Measurements from ENCODE around the gene FBLN2.

The FBLN2 gene

DNA sequence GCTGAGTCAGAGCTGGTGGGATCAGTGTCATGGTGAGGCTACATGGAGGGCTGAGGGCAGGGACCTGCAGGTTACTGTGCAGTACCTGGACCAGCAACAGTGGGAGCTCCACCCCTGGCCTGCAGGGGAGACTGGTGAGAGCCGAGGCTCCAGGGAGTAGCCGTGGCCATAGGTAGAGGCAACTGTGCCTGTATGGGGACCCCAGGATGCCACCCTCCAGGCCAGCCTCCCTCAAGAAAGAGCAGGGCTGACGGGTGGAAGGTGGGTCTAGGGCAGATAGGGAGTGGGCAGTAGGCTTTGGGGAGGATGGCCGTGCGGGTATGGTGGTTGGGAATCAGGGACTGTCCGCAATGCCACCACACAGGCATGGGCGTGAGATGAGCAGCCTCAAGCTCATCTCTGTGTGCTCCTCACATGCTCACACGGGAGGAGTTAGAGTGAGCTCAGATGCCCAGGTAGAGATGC is 35.5 kb downstream of the FBLN2 start:
- FAIRE-seq, result no peak

DNA sequence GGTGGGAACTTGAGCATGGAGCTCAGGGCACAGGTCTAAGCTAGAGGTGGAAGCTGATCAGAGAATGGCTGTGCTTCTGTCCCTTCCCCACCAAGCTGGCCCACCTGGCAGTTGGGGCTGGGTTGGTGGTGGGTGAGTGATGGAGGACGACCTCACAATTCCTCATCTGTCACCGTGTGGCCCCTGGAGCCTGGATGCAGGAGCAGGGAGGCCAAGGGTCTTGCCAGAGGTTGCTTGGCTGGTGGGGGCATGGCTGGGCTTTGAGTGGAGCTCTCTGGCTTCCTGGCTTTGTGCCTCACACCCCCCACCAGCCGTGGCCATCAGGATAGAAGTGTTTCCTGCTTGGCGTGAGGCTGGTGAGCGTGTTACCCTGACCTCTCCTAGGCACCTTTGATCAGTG is 36.0 kb downstream of the FBLN2 start:
- no peak for FAIRE-seq

DNA sequence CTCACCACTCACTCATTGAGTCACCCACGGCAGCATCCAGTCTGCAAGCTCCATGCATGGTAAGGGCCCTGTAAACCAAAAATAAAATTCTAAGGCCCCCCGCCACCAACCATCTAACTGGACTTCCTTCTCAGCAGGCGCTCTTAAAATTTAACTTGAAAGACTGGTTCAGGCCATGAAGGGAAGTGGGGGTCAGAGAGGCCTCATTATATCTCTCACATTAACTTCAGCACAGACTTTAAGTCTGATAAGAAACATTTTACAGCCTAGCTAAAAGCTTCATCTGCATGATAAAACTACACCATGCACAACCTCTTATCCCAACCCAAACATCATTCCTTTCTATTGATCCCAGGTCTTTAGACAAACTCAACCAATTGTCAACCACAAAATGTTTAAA is 38.5 kb downstream of the FBLN2 start:
- no peak for FAIRE-seq

DNA sequence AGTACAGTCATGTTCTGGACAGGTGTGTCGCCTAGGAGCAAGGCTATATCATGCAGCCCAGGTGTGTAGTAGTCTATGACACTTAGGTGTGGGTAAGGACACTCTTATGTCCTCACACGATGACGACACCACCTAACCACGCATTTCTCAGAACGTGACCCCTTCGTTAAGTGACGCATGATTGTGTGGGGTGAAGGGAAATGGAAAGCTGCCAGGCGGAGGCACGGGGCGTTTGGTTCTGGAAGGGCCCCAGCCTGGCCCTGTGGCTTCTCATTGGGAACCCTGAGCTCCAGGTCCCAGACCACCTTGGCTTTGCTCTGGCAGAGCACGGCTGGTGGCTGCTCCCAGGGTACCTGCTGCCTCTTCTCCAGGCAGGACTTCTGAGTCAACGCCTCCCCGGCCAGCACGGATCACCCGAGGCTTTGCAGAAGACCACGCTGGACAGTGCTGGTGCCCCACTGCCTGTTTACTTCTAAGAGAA is 39.3 kb downstream of the FBLN2 start:
- FAIRE-seq, result no peak

DNA sequence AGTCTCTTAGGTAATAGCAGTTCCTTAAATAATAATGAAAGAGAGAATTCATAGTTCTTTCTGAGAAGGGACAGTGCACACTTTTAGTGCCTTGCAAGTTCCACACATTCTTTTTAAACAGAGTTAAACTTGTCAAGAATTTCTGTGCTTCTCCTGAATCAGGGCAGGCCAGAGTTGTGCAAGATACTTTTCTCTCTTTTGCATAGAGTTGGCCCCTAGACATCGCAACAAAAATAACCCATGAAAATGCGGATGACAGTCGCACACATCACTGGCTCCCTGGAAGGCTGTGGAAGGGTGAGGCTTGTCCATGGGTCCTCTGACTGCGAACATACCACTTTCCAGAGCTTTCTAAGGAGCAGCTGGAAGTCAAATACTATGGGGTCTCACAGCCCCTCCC is 40.1 kb downstream of the FBLN2 start:
- no peak for FAIRE-seq

DNA sequence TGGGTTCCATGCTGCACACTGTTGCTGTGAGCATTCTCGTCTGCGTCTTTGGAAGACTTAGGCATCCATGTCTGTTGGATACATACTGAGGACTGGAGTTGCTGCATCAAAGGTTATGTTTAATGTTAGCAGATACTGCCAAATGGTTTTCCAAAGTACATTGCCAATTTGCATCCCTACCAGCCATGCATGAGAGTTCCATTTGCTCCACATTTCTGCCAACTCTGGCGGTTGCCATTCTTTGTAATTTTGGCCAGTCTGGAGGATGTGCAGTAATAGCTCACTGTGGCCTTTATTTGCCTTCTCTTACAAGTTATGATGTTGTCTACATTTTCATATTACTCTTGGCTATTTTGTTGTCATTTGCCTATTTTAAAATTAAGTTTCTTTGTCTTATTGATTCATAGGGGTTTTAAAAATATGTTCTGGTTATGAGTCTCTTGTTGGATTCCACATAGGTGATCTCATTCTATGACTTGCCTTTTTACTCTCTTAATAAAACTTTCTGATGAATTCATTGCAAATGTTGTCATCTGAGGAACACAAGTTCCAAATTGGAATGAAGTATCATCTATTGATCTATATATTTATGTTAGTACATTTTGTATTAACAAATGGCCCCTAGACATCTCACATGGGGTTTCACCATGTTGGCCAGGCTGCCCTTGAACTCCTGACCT is 42.1 kb downstream of the FBLN2 start:
- no peak for FAIRE-seq

DNA sequence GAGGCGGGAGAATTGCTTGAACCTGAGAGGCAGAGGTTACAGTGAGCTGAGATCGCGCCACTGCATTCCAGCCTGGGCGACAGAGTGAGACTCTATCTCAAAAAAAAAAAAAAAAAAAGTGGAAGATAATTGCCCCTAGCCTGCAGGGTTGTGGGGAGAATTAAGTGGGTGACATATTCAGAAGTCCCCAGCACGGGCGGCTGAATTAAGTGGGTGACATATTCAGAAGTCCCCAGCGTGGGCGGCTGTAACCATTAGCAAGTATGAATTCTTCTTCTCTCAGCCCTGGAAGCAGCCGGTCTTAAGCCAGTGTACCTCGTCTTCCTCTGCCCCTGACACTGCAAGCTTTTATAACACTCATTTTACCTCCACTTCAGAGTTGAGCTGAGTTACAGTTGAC is 44.7 kb downstream of the FBLN2 start:
- FAIRE-seq, result no peak

DNA sequence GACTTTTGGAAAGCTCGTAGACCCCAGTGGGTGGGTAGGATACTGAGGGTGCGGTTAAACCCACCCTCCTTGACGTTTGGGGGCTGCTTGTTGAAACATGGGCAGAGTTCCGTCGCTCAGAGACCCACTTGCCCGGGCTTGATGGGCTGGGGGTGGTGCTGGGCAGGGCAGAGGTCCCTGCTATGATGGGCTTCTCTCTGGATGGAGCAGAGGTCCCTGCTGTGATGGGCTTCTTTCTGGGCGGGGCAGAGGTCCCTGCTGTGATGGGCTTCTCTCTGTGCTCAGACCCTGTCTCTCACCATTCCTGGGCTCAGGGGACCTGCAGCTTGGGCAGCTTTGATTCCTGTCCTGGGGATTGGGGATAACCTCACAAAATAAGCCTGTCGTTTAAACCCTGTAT is 45.2 kb downstream of the FBLN2 start:
- no peak for FAIRE-seq

DNA sequence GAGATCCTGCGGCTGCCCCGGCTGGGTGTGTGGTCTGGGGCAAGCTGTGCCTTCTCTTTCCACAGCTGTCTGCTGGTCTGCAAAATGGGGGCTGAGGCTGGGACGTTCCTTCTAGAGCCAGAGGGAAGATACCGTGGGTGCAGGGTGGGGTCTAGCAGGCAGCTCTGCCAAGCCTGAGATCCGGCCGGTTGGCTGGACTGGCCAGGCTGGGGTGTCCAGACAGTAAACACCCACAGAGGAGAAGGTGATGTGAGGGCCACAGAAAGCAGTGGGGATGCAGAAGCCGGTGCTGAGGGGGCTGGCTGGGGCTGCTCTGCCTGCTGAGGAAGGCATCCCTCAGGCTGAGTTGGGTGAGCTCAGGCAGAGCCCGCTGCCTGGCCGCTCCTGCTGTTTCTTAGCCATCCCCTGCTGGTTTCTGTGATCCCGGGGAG is 46.1 kb downstream of the FBLN2 start:
- FAIRE-seq, result no peak

DNA sequence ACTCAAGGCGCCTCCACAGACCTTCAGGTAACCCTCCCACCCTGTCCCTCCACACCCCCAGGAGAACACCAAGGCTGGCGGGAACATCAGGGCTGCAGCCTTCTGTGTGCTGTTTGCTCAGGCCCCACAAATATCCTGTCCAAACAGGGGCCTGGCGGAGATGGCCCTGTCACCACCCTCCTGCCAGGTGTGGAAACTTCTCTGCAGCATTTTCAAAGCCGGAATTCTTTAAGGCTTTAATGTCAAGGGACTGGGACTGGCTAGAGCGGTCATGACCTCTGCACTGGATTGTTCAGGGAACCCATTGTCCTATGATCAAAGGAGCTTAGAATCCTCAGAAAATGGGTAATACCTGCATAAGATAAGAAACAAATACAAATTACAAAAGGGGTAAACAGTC is 46.6 kb downstream of the FBLN2 start:
- no peak for FAIRE-seq

DNA sequence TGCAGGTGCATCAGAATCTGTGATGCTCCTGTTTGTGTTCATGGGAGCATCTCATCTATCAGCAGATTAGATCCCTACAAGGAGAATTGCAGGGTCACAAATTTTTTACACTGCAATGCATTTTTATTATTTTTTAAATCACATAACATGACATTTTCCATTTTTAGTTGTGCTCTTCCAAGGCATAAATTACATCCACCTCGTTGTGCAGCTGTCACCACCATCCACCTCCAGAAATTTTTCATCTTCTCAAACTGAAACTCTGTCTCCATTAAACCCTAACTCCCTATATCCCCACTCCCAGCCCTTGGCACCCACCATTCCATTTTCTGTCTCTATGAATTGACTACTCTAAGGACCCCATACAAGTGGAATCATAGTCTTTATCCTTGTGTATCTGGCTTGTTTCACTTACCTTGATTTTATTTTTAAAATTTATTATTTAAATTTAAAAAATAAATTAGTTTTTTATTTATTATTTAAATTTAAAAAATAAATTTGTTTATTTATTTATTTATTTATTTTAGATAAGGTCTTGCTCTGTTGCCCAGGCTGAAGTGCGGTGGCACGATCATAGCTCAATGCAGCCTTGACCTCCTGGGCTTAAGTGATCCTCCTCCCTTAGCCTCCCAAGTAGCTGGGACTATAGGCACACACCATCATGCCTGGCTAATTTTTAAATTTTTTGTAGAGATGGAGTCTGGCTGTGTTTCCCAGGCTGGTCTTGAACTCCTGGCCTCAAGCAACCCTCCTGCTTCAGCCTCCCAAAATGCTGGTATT is 47.7 kb downstream of the FBLN2 start:
- no peak for FAIRE-seq

DNA sequence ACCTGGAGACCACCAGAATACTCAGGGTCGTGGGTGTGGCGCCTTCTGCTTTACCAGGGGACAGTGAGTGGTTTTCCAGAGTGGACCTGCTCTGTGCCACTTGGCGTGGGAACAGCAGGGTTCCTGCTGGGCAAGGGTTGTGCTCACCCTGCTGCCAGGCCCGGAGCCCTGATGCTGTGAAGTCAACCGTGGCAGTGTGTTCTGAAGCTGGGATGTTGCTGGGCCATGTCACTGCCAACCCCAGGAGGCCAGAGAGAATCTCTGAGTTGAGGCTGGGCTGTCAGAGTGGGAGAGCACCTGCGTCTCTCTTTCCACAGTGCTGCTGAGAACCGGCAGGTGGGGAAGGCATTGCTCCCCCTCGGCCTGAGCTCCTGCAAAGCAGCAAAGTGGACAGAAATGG is 48.7 kb downstream of the FBLN2 start:
- no peak for FAIRE-seq

DNA sequence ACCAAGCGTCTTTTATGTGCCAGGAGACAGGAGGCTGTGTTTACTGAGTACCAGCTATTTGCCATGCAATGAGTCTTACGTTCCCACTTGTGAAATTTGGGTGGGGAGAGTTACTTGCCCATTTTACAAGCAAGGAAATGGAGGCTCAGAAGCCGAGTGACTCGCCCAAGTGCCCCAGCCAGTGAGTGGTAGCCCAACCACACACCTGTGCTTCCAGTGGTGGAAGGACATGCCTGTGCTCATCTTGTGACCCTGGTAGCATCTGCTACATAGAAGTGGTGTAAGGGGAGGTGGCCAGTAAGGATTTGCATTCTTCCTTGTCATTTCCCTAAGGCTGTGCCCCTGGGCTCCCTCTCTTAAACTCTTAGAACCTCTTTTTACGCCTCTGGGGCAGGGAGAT is 49.3 kb downstream of the FBLN2 start:
- FAIRE-seq, result no peak

DNA sequence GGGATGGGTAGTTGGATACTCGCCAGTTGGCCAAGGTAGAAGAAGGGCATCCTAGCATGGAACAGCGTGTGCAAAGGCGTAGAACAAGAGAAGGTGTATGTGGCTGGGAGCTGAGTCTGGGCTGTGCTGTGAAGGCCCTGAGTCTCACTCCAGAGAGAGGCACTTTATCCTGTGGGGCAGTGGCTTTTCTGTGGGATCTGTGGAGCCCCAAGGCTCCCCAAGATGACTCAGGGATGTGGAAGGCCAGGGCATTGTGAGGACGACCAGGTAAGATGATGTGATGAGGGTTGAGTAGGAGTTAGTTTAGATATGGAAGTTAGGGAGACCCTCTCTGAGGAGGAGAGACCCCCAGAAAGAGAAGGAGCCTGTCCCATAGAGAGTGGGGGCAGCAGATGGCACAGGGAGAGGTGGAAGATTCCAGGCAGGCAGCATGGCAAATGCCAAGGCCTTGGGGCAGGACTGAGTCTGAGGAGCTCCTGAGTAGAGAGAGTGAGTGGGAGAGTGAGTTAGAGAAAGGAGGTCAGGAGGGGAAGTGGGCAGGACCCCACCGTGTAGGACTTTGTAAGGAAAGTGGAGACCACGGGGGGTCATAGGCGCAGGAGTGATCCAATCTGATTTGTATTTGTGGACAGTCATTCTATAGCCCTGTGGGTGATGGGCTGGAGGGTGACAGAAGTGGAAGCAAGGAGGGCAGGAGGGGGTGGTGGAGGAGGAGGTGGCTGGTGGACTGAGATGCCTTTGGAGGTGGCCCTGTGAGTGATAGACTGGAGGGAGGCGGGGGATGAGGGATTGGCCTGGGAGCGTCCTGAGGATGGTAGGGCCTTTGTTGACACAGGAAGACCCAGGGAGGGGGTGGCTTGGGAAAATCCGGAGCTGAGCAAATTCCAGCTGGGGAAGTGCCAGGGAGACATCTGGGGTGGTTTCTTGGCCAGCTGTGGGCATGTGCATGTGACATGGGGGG is 50.3 kb downstream of the FBLN2 start:
- FAIRE-seq, result no peak

DNA sequence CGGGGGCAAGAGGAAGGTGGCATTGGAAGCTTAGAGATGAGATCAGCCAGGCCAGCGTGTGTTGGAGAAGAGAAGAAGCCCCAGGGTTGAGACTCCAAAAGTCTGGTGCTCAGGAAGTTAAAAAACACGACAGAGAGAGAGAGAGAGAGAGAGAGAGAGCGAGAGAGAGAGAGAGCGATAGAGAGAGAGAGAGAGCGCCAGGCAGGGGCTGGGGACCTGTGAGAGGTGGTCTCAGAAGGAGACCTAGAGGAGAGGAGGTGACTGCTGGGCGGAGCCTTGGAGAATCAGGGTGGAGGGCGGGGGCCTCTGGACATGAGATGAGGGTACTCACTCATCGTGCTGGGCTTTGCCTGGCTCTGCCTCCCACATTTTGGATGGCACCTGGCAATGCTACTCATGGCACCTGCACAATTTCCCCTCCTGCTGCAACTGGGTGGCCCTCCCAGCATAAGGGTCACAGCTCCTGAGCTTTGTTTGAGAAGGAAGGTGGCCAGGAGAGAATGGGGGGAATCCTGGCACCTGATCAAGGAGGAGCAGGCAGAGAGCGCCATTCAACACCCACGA is 51.0 kb downstream of the FBLN2 start:
- FAIRE-seq, result no peak

DNA sequence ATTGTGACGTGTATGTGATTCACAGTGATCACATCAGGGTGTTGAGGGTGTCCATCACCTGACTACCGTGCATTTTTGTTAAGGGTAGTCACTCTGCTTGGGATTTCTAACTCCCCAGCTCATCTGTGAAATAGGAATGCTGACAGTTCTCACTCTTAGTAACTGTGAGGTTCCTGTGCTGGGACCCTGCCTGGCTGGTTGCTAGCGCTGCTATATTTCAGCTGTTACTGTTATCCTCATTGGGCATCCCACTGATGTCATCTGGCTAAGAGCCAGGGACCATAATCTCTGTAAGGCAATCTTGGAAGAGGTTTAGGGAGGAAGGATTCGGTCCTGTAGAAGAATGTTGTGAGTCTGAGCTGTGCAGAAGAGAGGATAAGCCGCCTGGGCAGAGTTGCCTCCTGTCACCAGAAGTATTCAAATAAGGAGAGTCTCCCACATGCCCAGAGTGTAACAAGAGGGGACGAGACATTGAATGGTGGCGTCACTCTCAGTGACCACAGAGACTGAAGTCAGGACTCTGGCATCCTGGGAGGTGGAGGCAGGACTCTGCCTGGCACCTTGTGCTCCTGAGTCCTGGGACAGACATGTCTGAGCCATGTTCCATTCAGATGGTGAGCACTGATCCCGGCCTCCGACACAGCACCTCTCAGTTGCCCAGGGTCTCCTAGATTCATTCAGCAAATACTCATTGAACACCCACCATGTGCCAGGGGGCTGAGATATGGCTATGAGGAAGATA is 52.2 kb downstream of the FBLN2 start:
- no peak for FAIRE-seq

DNA sequence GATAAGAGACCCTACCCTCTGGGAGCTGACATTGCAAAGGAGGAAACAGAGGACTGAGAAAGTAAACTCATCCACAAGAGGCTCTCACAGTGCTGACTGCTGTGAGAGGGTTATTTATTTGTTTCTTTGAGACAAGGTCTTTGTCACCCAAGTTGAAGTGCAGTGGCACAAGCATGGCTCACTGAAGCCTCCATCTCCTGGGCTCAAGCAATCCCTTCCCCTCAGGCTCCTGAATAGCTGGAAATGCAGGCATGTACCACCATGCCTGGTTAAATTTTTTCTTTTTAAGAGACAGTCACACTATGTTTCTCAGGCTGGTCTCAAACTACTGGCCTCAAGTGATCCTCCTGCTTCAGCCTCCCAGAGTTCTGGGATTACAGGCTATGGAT is 52.8 kb downstream of the FBLN2 start:
- FAIRE-seq, result no peak

DNA sequence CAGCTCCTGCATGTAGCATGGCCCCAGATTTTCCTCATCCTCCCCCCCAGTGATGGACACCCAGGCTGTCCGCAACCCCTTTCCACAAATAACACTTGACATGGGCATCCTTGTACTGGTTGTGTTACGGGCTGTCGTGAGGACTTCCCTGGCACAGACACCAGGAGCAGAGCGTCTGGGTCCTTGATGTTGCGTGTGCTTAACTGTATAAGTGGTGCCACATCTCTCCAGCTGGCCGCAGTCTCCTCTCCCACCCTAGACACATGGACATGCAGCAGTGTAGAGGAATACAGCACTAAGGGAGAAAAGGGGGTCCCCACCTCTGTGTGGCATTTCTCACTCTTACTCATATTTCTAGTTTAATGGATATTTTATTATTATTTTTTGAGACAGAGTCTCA is 56.6 kb downstream of the FBLN2 start:
- FAIRE-seq, result no peak

DNA sequence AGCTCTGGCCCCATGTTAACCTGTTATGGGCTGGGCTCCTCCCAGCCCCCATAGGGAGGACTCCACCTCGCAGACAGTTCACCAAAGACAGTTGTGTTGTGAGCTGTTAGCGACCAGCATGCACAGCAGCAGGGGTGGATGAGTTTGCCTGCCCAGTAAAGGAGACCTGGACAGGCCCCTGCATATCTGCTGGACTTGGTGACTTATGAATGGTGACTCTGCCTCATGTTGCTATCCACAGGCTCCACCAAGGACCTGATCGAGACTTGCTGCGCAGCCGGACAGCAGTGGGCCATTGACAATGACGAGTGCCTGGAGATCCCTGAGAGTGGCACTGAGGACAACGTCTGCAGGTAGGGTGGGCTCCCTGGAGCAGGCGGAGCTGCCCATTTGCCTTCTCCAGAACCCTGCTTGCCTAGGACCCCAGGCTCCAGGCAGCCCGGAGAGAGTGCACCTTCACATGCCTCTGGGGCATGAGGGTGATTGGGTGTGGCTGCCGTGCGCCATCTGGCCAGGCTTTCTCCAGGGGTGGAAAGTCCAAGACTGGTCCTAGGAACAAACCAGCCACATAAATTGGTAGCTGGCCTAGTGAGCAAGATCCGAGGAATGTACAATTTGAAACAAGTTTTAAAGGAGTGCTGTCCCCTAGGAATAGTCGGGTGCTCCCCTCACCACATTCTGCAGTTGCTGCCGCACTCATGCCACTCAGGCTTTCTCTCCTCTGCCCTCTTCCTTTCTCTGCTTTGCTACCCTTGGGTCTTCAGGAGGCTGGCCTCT is 59.1 kb downstream of the FBLN2 start:
- FAIRE-seq, result no peak

DNA sequence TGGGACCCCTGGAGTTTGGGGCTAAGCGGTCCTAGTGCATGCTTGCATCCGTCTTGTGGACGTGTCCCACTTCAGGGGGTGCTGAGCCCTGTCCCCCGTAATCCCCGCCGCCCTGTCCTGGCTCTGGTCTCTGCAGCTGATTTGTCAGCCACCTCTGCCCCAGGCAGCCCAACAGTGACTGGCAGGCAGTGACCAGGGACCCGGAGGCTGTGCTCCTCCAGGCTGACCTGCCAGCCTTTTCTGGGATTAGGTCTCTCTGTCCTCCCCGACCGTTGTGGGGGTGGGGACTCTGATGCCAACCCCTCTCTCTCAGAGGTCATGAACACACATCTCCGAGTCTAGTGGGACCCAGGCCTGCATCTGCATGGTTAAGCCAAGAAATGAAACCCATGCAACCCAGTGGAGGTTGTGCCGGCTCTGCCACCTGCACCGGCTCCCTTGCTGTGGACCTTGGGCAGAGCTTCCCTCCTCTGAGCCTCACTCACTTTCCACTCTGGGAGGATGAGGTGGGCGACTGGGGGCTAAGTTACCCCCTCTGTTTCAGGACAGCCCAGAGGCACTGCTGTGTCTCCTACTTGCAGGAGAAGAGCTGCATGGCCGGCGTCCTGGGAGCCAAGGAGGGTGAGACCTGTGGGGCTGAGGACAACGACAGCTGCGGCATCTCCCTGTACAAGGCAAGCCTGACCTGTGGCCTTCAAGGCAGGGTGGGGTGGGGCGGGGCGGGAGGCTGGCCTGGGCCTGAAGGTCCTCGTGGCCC is 60.2 kb downstream of the FBLN2 start:
- FAIRE-seq, result no peak
